GM19099 (cell line): ENCODE data around the gene EGFL6.

Source experiments
- POLR2A ChIP-seq: IDR thresholded peaks from 3 replicates; pipeline ENCODE4 v1.6.1; 2011; ENCODE audit warnings: low read depth; ENCODE audit not compliant: insufficient read length; ENCODE audit errors: extremely low read depth

EGFL6 gene

DNA sequence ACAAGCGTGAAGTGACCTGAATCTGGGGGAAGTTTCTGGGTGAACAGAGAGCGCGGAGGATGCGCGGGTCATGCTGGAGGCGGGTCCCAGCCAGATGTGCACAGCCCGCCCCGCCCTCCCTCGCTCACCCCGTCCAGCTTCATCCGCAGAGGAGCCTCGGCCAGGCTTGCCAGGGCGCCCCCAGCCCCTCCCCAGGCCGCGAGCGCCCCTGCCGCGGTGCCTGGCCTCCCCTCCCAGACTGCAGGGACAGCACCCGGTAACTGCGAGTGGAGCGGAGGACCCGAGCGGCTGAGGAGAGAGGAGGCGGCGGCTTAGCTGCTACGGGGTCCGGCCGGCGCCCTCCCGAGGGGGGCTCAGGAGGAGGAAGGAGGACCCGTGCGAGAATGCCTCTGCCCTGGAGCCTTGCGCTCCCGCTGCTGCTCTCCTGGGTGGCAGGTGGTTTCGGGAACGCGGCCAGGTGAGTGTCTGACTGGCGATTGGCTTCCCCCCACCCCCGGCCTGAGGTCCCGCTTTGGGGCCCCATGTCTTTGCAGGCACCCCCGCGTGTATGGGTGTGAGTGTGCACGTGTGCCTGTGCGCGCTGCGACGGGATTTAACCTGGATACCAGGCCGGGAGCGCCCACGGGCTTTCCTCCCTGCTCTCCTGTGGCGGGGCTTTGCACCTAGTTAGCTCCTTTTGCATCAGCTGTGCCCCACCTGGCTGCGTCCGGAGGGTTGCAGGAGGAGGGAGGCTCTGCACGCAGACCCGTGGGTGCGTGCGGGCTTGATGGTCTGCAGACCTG, at the start of gene EGFL6:
TSS of gene EGFL6 (plus strand) at position 123 of the 782 bp plus-strand sequence. CDS start at position 384, 261 bp downstream.
- TF ChIP-seq POLR2A = no peak

DNA sequence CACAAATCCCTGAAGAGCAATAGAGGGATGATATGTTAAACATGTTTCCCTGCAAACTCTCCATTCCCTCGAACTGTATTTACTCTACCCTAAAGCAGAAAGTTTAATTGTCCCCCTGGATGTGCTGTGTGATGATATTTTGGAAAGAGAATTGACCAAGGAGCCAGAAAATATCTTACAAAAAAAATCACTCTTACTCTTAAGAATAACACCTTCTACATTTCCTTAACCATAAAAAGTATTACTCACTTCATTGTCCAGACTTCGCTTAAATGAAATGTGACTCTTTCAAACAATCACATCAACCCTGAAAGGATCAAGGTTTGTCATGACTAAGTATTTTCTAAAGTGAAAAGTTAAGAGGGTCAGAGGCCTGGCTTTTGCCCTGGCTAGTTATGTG, 49.0 kb upstream of the EGFL6 start:
- TF ChIP-seq POLR2A = no peak

DNA sequence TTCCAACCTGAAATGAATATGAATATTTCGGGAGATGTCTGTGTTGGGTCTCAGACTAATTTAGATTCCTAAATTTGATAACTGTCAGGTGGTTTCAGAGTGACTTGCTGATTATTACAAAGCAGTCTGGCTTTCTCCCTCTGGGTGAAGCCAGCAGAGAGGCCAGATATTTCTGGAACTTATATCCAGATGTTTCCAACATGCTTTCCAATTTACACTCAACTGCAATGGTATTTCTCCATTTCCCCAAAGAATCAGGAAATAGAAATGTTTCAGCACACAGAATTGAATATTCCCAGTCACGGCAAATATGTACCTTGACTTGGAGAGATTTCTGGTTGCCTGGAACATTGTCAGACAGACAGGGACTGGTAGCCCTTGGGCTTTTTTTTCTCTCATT, 48.5 kb upstream of the EGFL6 start:
- TF ChIP-seq POLR2A = no peak

- TF ChIP-seq POLR2A = no peak
These were observed 46.6 kb upstream of the EGFL6 start for GRCh38 chrX:13522811-13523210.

GRCh38 chrX:13533726-13534125, 35.7 kb upstream of the EGFL6 start:
- no peak for TF ChIP-seq POLR2A

DNA sequence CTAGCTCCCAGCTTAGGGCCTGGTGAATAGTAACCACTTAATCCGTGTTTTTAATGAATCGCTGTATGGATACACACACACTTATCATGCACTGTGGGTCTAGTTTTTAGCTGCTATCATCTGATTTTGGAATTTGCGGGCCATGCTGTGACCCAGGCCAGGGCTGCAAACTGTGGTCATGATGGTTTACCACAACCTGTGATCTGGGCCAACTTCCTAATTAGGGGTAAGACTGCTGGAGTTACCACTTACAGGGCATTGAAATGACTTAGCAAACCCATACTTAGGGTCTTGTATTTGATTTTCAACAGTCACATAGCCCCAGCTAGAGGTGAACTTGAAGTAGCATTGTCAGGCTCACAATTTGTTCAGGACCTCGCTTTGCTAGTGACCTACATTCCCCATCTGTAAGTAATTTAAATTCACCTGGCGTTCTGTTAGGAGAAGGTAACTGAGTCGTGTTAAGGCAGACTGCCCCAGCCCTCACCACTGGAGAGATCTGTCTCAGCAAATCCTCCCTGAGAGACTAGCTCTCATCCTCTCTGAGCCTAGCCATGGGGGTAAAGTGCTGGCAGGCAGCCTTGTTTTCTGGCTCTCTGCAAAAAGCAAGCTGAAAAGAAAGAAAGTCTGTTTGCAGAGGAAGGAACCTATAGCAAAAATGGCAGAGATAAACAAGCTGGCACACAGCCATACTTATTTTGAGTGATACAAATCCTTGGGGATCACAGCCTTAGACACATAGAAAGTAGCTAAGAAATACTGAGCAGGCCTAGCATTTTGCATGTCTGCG, 33.8 kb upstream of the EGFL6 start:
- no peak for TF ChIP-seq POLR2A

- TF ChIP-seq POLR2A = no peak
These were observed 32.9 kb upstream of the EGFL6 start for GRCh38 chrX:13536551-13536950.

- TF ChIP-seq POLR2A = no peak
These were observed 31.0 kb upstream of the EGFL6 start for GRCh38 chrX:13538414-13538813.

GRCh38 chrX:13540602-13541001, 28.8 kb upstream of the EGFL6 start:
- TF ChIP-seq POLR2A = no peak

GRCh38 chrX:13545726-13546125, 23.7 kb upstream of the EGFL6 start:
- TF ChIP-seq POLR2A = no peak

DNA sequence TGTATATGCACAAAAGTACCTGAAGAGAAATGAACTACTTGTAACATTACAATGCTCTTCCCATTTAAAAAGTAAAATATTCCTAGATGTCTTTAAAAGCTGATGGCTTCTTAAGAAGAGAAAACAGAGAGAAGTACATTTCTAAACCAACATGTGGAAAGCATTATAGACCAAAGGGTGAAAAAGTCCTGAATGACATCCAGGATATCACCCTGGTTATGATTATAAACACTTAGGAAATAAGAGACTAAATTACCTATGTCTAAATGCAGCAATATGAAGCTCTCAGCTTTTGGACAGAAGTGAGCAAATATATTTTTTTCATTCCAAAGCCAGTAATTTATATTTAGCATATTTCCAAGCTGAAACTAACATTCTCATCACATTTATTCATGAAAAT, 21.7 kb upstream of the EGFL6 start:
- no peak for TF ChIP-seq POLR2A

- no peak for TF ChIP-seq POLR2A
These were observed 19.1 kb upstream of the EGFL6 start for GRCh38 chrX:13550346-13550745.

- TF ChIP-seq POLR2A = no peak
These were observed 17.8 kb upstream of the EGFL6 start for GRCh38 chrX:13551610-13552009.

- TF ChIP-seq POLR2A = no peak
These were observed 16.5 kb upstream of the EGFL6 start for GRCh38 chrX:13552892-13553291.

GRCh38 chrX:13565511-13565910, 3.9 kb upstream of the EGFL6 start:
- TF ChIP-seq POLR2A = no peak

DNA sequence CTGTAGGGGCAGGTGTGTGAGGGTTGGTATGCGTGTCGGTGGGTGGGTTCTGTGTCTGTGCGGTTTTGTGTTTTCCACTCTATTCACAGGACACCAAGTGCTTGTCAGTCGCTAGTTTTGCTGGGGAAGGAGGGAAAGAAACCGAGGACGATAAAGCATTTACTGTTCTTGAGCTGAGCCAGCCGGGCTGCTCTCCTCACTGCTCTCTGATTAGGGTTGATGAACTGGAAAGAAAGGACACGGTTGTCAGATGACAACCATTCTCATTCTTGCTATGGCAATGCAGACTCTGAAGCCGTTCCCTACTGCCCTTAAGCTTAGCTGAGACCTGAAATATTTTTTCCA, 832 bp downstream of the EGFL6 start:
- no peak for TF ChIP-seq POLR2A

- TF ChIP-seq POLR2A = no peak
These were observed 1.7 kb downstream of the EGFL6 start for GRCh38 chrX:13571136-13571535.

DNA sequence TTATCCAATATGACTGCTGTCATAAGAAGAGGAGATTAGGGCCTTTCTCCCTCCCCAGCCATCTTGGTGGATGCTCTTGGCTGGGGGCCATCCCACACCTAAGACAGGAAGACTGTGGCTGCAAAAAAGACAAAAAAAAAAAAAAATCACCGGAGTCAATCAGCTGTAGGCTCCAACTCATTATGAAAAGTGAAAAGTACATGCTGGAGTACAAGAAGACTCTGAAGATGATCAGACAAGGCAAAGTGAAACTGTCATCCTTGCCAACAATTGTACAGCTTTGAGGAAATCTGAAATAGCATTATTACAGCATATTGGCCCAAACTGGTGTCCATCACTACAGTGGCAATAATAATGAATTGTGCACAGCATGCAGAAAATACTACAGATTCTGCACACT, 5.2 kb downstream of the EGFL6 start:
- TF ChIP-seq POLR2A = no peak
